Astrocyte (in vitro differentiated cells and primary cell): Measurements from ENCODE around the gene ATP5F1D. TPM values are rescaled to one million over a fixed set of nuclear protein-coding genes. Genes with fewer than 3 reads are reported as not detected.

Source experiments
- DNase-seq: peaks from one replicate; pipeline ENCODE4 v3.0.0-alpha.2; 2010; ENCODE audit warnings: low read depth
- FAIRE-seq: peaks from 2 replicates; lab custom pipeline; 2011; peaks lifted over from hg19 to GRCh38; lab: Jason Lieb, UNC
- H2AFZ ChIP-seq: 2 replicates; pipeline ENCODE4 v1.6.0; 2012; ENCODE audit warnings: low read depth, low read length, inconsistent platforms
- H3K27ac ChIP-seq: 2 replicates; pipeline ENCODE4 v1.5.1; 2011; ENCODE audit warnings: low read depth, low read length, inconsistent platforms
- H3K27me3 ChIP-seq: 2 replicates; pipeline ENCODE4 v1.6.0; 2011; ENCODE audit warnings: low read length, inconsistent platforms; ENCODE audit not compliant: insufficient read depth
- H3K36me3 ChIP-seq: 2 replicates; pipeline ENCODE4 v1.5.1; 2011; ENCODE audit warnings: low read length, inconsistent platforms; ENCODE audit not compliant: insufficient read depth
- H3K4me1 ChIP-seq: 2 replicates; pipeline ENCODE4 v1.5.1; 2011; ENCODE audit warnings: low read length, inconsistent platforms; ENCODE audit not compliant: insufficient read depth
- H3K4me2 ChIP-seq: 2 replicates; pipeline ENCODE4 v1.6.0; 2012; ENCODE audit warnings: low read length, inconsistent platforms
- H3K4me3 ChIP-seq: 2 replicates; pipeline ENCODE4 v1.5.1; 2011; ENCODE audit warnings: low read depth, mild to moderate bottlenecking, low read length, inconsistent platforms; ENCODE audit not compliant: insufficient read depth
- H3K79me2 ChIP-seq: 2 replicates; pipeline ENCODE4 v1.6.0; 2012; ENCODE audit warnings: mild to moderate bottlenecking, low read length, inconsistent platforms; ENCODE audit not compliant: insufficient read depth
- H3K9ac ChIP-seq: 2 replicates; pipeline ENCODE4 v1.6.0; 2012; ENCODE audit warnings: mild to moderate bottlenecking, low read length, inconsistent platforms
- H3K9me3 ChIP-seq: 2 replicates; pipeline ENCODE4 v1.5.1; 2012; ENCODE audit warnings: low read depth, mild to moderate bottlenecking, low read length, inconsistent platforms; ENCODE audit not compliant: insufficient read depth
- H4K20me1 ChIP-seq: 2 replicates; pipeline ENCODE4 v1.6.0; 2012; ENCODE audit warnings: low read length, inconsistent platforms; ENCODE audit not compliant: insufficient read depth
- H3K27ac Mint-ChIP-seq: one replicate; pipeline ENCODE4 v1.8.0; 2021; ENCODE audit warnings: mild to moderate bottlenecking, mixed read lengths; ENCODE audit not compliant: unreplicated experiment
- H3K27me3 Mint-ChIP-seq: one replicate; pipeline ENCODE4 v1.8.0; 2021; ENCODE audit warnings: low read depth, mixed read lengths; ENCODE audit not compliant: unreplicated experiment
- H3K36me3 Mint-ChIP-seq: one replicate; pipeline ENCODE4 v1.8.0; 2021; ENCODE audit warnings: low read depth, mixed read lengths; ENCODE audit not compliant: unreplicated experiment
- H3K4me1 Mint-ChIP-seq: one replicate; pipeline ENCODE4 v1.8.0; 2021; ENCODE audit warnings: low read depth, mixed read lengths; ENCODE audit not compliant: unreplicated experiment
- H3K4me3 Mint-ChIP-seq: one replicate; pipeline ENCODE4 v1.8.0; 2021; ENCODE audit warnings: mild to moderate bottlenecking, moderate library complexity, mixed read lengths; ENCODE audit not compliant: unreplicated experiment
- H3K9me3 Mint-ChIP-seq: one replicate; pipeline ENCODE4 v1.8.0; 2021; ENCODE audit warnings: mild to moderate bottlenecking, mixed read lengths; ENCODE audit not compliant: unreplicated experiment
- CTCF ChIP-seq: IDR thresholded peaks from 2 replicates; pipeline ENCODE4 v1.5.1; 2011; ENCODE audit warnings: low read depth, mild to moderate bottlenecking, inconsistent platforms, low read length, moderate library complexity; ENCODE audit not compliant: insufficient read depth
- EZH2 ChIP-seq: IDR thresholded peaks from 2 replicates; pipeline ENCODE4 v1.6.1; 2012; ENCODE audit warnings: mild to moderate bottlenecking, low read length, inconsistent platforms; ENCODE audit not compliant: insufficient read depth
- total RNA-seq: library from RNA; stranded (reverse); gene quantifications from 2 replicates; pipeline ENCODE4 v1.2.1, GENCODE V29; 2021

The ATP5F1D gene
- total RNA-seq, 1 donor from 2014 or later = 154 TPM

GRCh38 chr19:1290196-1290702 lies 48.7 kb downstream of the ATP5F1D start:
- H3K4me3 Mint-ChIP-seq = no peak overlapping the region
- FAIRE-seq = no peak
- no peaks in the 10 kb centered on the region for H3K79me2 ChIP-seq

GRCh38 chr19:1290703-1291651 lies 49.4 kb downstream of the ATP5F1D start:
- Mint-ChIP-seq H3K4me1 (no peaks in the 10 kb centered on the region), H3K27me3 (peaks cover 6% of the 10 kb centered on the region), H3K4me3 (no peak overlapping the region), H3K27ac (no peak overlapping the region), H3K36me3 (no peaks in the 10 kb centered on the region), H3K9me3 (no peaks in the 10 kb centered on the region)
- DNase-seq = no peak
- Histone ChIP-seq H4K20me1 (peaks cover 6% of the 10 kb centered on the region), H3K9me3 (no peaks in the 10 kb centered on the region), H3K27me3 (peaks cover 10% of the 10 kb centered on the region), H3K4me1 (peaks cover 2% of the 10 kb centered on the region), H3K79me2 (no peaks in the 10 kb centered on the region), H3K4me3 (no peak overlapping the region), H3K4me2 (no peak overlapping the region), H3K27ac (no peak overlapping the region), H2AFZ (no peak overlapping the region), H3K36me3 (no peaks in the 10 kb centered on the region), H3K9ac (no peak overlapping the region)
- FAIRE-seq = no peak
- TF ChIP-seq EZH2 (no peak), CTCF (no peak)

More at GRCh38 chr19:1290196-1290702, 48.7 kb downstream of the ATP5F1D start:
- Histone ChIP-seq H3K27ac (no peak overlapping the region), H3K4me2 (no peak overlapping the region), H3K9ac (no peak overlapping the region), H2AFZ (no peak overlapping the region), H4K20me1 (peaks cover 6% of the 10 kb centered on the region), H3K27me3 (peaks cover 11% of the 10 kb centered on the region), H3K4me1 (peaks cover 2% of the 10 kb centered on the region), H3K4me3 (no peak overlapping the region), H3K9me3 (no peaks in the 10 kb centered on the region), H3K36me3 (no peaks in the 10 kb centered on the region)
- Mint-ChIP-seq H3K9me3 (no peaks in the 10 kb centered on the region), H3K27ac (no peak overlapping the region), H3K36me3 (no peaks in the 10 kb centered on the region), H3K4me1 (no peaks in the 10 kb centered on the region), H3K27me3 (peaks cover 6% of the 10 kb centered on the region)
- TF ChIP-seq CTCF (no peak), EZH2 (no peak)
- DNase-seq = no peak
